Esophagus muscularis mucosa (tissue), 4 donors: ENCODE results near the gene TRIM52.

ENCODE experiments used
- CTCF ChIP-seq, 3 experiments: fragments of 200-600 bp in 2 of 3; fragments of 450-650 bp in 1 of 3; sonication (generic) in 2 of 3; IDR thresholded peaks; one replicate each; pipeline ENCODE4 v1.5.1; 2017 to 2019; ENCODE audit warnings: antibody characterized with exemption in 3 of 3, mild to moderate bottlenecking in 2 of 3, moderate library complexity in 1 of 3
- EP300 ChIP-seq: sonication (generic); formaldehyde crosslinking; IDR thresholded peaks from one replicate; pipeline ENCODE4 v1.6.1; 2017; ENCODE audit warnings: antibody characterized with exemption
- POLR2A ChIP-seq: fragments of 450-650 bp; IDR thresholded peaks from one replicate; pipeline ENCODE4 v1.6.1; 2017; ENCODE audit warnings: antibody characterized with exemption, moderate library complexity, mild to moderate bottlenecking, low read depth
- POLR2AphosphoS5 ChIP-seq, 2 donors: sonication (generic); formaldehyde crosslinking; IDR thresholded peaks; one replicate each; pipeline ENCODE4 v1.6.1; 2017; ENCODE audit warnings: antibody characterized with exemption in 2 of 2

GRCh38 chr5:181207960-181208253, 53.0 kb downstream of the TRIM52 start:
- TF ChIP-seq CTCF (IDR thresholded peaks at IDR 0.05) (no peak), POLR2A (no peak), POLR2AphosphoS5 (IDR thresholded peaks at IDR 0.05) (no peak), EP300 (no peak)
